OCI-LY7 (cell line): Measurements from ENCODE around the gene LGALS3.

ENCODE experiments used
- EZH2phosphoT487 ChIP-seq: fragments of 200-600 bp; sonication (generic); IDR thresholded peaks from 2 replicates; pipeline ENCODE4 v1.6.1; 2018; ENCODE audit warnings: low read depth, borderline replicate concordance, mild to moderate bottlenecking, mixed run types, antibody characterized with exemption, low read length, moderate library complexity, mixed read lengths
- TF ChIP-seq, protein P1 (sequence below): fragments of 200-600 bp; sonication (generic); conservative IDR thresholded peaks from 2 replicates; pipeline ENCODE4 v1.5.1; 2014; ENCODE audit warnings: mild to moderate bottlenecking, antibody characterized with exemption, low read length, moderate library complexity, mixed read lengths

DNA sequence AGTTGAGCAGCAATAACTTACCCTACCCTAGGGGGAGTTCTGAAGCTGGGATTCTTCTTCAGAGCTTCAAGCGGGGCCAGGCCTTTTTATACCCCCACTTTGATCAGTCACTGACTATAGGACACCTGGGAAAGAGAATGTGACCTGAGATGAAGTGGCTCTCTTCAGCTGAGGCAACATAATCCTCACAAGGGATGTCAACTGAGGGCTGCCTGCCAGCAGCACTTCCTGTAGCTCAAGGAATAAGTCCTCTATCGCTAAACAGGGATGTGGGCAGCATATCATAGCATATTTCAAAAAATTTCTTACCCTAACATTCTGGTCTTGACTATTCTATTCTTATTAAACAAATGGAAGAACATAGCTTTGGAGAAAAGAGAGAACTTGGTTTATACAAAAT is 17.4 kb downstream of the LGALS3 start:
- TF ChIP-seq, protein P1, sequence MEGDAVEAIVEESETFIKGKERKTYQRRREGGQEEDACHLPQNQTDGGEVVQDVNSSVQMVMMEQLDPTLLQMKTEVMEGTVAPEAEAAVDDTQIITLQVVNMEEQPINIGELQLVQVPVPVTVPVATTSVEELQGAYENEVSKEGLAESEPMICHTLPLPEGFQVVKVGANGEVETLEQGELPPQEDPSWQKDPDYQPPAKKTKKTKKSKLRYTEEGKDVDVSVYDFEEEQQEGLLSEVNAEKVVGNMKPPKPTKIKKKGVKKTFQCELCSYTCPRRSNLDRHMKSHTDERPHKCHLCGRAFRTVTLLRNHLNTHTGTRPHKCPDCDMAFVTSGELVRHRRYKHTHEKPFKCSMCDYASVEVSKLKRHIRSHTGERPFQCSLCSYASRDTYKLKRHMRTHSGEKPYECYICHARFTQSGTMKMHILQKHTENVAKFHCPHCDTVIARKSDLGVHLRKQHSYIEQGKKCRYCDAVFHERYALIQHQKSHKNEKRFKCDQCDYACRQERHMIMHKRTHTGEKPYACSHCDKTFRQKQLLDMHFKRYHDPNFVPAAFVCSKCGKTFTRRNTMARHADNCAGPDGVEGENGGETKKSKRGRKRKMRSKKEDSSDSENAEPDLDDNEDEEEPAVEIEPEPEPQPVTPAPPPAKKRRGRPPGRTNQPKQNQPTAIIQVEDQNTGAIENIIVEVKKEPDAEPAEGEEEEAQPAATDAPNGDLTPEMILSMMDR = no peak
- TF ChIP-seq EZH2phosphoT487 = no peak
